Measurements from ENCODE around the gene MAN1C1. TPM values are rescaled to one million over a fixed set of nuclear protein-coding genes. Genes with fewer than 3 reads are reported as not detected.

The MAN1C1 gene
- total RNA-seq, 1 experiment from 2014 or later = 16.8 TPM

DNA sequence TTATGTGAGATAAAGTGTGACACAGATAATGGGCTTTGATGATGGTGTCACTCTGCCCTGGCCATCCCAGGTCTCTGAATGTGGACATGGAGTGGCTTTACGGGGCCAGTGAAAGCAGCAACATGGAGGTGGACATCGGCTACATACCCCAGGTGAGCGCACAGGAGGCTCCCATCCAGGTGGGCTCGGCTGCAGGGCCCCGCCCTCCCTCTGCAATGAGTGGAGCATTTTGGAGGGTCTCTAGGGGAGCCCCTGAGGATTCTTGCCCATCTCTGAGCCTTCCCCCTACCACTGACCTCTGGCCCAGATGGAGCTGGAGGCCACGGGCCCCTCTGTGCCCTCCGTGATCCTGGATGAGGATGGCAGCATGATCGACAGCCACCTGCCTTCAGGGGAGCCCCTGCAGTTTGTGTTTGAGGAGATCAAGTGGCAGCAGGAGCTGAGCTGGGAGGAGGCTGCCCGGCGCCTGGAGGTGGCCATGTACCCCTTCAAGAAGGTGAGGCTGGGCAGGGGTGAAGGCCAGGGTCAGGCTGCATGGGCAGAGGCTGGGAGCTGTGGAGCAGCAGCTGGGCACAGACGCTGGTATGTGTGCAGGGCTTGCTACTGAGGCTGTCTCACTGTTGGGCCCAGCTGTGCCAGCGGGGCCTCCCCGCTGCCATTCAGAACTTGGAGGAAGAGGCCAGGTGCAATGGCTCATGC is 194.9 kb downstream of the MAN1C1 start (continued):
- no peak for TF ChIP-seq TP53 (CRISPR knock-in tag; IDR thresholded peaks at IDR 0.05)
- TF ChIP-seq, protein P1, sequence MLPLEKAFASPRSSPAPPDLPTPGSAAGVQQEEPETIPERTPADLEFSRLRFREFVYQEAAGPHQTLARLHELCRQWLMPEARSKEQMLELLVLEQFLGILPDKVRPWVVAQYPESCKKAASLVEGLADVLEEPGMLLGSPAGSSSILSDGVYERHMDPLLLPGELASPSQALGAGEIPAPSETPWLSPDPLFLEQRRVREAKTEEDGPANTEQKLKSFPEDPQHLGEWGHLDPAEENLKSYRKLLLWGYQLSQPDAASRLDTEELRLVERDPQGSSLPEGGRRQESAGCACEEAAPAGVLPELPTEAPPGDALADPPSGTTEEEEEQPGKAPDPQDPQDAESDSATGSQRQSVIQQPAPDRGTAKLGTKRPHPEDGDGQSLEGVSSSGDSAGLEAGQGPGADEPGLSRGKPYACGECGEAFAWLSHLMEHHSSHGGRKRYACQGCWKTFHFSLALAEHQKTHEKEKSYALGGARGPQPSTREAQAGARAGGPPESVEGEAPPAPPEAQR (CRISPR knock-in tag; IDR thresholded peaks at IDR 0.05) = no peak
- TF ChIP-seq, protein P2, sequence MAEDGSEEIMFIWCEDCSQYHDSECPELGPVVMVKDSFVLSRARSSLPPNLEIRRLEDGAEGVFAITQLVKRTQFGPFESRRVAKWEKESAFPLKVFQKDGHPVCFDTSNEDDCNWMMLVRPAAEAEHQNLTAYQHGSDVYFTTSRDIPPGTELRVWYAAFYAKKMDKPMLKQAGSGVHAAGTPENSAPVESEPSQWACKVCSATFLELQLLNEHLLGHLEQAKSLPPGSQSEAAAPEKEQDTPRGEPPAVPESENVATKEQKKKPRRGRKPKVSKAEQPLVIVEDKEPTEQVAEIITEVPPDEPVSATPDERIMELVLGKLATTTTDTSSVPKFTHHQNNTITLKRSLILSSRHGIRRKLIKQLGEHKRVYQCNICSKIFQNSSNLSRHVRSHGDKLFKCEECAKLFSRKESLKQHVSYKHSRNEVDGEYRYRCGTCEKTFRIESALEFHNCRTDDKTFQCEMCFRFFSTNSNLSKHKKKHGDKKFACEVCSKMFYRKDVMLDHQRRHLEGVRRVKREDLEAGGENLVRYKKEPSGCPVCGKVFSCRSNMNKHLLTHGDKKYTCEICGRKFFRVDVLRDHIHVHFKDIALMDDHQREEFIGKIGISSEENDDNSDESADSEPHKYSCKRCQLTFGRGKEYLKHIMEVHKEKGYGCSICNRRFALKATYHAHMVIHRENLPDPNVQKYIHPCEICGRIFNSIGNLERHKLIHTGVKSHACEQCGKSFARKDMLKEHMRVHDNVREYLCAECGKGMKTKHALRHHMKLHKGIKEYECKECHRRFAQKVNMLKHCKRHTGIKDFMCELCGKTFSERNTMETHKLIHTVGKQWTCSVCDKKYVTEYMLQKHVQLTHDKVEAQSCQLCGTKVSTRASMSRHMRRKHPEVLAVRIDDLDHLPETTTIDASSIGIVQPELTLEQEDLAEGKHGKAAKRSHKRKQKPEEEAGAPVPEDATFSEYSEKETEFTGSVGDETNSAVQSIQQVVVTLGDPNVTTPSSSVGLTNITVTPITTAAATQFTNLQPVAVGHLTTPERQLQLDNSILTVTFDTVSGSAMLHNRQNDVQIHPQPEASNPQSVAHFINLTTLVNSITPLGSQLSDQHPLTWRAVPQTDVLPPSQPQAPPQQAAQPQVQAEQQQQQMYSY (CRISPR knock-in tag; IDR thresholded peaks at IDR 0.05) = no peak
- TF ChIP-seq TCF7 (CRISPR knock-in tag; IDR thresholded peaks at IDR 0.05; ENCODE audit: low read depth) = no peak
- no peak for TF ChIP-seq NFE2L1 (CRISPR knock-in tag; IDR thresholded peaks at IDR 0.05)

DNA sequence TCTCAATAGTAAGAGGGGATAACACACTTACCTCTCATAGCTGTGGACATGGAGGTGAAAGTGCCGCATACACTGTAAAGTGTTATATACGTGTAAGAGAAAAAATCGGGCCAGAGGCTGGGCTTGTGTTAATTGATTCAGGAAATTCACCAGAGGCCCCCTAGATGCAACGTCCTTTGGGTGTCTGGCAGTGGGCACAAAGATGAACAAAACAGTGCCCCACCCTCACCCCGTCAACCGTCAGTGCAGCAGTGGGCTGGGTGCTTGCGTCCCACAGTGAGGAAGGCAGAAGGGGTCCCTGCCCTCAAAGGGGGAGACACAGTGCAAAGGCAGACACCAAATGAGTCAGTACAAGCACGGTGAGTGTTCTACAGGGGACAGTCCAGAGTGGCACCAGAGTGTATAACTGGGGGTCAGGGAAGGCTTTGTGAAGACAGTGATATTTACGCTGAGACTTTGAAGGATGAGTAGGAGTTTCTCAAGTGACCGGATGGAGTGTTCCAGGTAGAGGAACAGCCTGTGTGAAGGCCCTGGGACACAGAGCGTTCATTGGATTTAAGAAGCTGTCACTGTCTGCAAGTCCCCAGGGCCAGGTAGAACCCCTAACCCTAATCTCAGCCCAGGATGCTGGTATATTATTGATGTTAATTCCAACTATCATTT is 196.6 kb downstream of the MAN1C1 start:
- H3K4me1 Mint-ChIP-seq = peaks cover 11% of the 10 kb centered on the region
- ChIA-PET CTCF (interaction anchor here (1.0 kb wide), 1 partner anchor 238 kb away, joined by 4 read pairs; no protein-coding TSS in a partner anchor), POLR2A (no interaction called here)
- no peaks in the 10 kb centered on the region for H3K27me3 Mint-ChIP-seq (ENCODE audit: low read depth)
- no peak overlapping the region for H3K27ac Mint-ChIP-seq
- ATAC-seq (no peak), DNase-seq (ENCODE audit: low spot score) (no peak)
- no peak overlapping the region for H3K4me3 Mint-ChIP-seq
- peaks cover 14% of the 10 kb centered on the region; the same call in 1 of the 2 replicates for H3K36me3 Mint-ChIP-seq
- TF ChIP-seq SMAD3 (CRISPR knock-in tag; IDR thresholded peaks at IDR 0.05; ENCODE audit: borderline replicate concordance) (no peak), JUN (CRISPR knock-in tag; IDR thresholded peaks at IDR 0.05) (no peak), ESRRA (CRISPR knock-in tag; IDR thresholded peaks at IDR 0.05; ENCODE audit: borderline replicate concordance) (no peak), ZNF138 (CRISPR knock-in tag; conservative IDR thresholded peaks at IDR 0.05) (no peak), GTF2I (CRISPR knock-in tag; conservative IDR thresholded peaks at IDR 0.05) (no peak), NR1H2 (CRISPR knock-in tag; IDR thresholded peaks at IDR 0.05) (no peak), RORB (CRISPR knock-in tag; IDR thresholded peaks at IDR 0.05) (no peak), SMAD4 (CRISPR knock-in tag; IDR thresholded peaks at IDR 0.05) (no peak), ELF4 (CRISPR knock-in tag; IDR thresholded peaks at IDR 0.05; ENCODE audit: low read depth) (no peak), TCF7 (CRISPR knock-in tag; IDR thresholded peaks at IDR 0.05; ENCODE audit: low read depth) (no peak), FOXP1 (CRISPR knock-in tag; IDR thresholded peaks at IDR 0.05; ENCODE audit: borderline replicate concordance) (no peak)
- TF ChIP-seq, protein P3, sequence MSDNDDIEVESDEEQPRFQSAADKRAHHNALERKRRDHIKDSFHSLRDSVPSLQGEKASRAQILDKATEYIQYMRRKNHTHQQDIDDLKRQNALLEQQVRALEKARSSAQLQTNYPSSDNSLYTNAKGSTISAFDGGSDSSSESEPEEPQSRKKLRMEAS (CRISPR knock-in tag; IDR thresholded peaks at IDR 0.05) = no peak
- TF ChIP-seq, protein P4, sequence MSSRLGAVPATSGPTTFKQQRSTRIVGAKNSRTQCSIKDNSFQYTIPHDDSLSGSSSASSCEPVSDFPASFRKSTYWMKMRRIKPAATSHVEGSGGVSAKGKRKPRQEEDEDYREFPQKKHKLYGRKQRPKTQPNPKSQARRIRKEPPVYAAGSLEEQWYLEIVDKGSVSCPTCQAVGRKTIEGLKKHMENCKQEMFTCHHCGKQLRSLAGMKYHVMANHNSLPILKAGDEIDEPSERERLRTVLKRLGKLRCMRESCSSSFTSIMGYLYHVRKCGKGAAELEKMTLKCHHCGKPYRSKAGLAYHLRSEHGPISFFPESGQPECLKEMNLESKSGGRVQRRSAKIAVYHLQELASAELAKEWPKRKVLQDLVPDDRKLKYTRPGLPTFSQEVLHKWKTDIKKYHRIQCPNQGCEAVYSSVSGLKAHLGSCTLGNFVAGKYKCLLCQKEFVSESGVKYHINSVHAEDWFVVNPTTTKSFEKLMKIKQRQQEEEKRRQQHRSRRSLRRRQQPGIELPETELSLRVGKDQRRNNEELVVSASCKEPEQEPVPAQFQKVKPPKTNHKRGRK (CRISPR knock-in tag; IDR thresholded peaks at IDR 0.05; ENCODE audit: borderline replicate concordance) = no peak
- TF ChIP-seq, protein P5, sequence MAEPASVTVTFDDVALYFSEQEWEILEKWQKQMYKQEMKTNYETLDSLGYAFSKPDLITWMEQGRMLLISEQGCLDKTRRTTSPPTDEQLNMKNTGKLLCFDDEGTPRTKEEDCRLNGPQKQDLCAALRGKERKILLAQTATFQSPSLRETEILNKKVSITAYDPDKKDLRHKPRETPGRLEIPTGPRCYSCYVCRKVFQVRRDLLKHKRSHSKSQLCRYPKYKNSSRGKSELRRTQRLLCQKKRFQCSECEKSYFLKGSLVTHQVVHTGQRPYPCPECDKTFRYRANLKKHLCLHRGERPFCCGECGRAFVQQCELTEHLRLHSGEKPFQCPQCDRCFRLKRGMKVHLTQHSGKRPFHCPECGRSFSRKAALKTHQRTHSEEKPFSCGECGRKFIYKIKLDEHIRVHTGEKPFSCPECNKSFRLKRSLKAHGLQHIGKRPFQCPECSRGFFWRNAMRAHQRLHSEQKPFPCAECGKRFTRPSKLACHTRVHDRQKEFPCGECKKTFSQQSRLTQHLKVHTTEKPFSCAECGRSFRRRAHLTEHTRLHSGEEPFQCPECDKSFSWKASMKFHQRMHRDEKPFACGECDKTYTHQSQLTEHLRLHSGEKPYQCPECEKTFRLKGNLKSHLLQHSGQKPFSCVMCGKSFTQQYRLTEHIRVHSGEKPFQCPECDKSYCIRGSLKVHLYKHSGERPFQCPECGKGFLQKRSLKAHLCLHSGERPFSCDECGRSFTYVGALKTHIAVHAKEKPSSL (CRISPR knock-in tag; conservative IDR thresholded peaks at IDR 0.05) = no peak
- TF ChIP-seq, protein P6, sequence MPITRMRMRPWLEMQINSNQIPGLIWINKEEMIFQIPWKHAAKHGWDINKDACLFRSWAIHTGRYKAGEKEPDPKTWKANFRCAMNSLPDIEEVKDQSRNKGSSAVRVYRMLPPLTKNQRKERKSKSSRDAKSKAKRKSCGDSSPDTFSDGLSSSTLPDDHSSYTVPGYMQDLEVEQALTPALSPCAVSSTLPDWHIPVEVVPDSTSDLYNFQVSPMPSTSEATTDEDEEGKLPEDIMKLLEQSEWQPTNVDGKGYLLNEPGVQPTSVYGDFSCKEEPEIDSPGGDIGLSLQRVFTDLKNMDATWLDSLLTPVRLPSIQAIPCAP (CRISPR knock-in tag; IDR thresholded peaks at IDR 0.05) = no peak
- no peaks in the 10 kb centered on the region for H3K9me3 Mint-ChIP-seq

All from WTC11 (cell line).